ENCODE results near the gene CERK.
"Not testable (repeated sequence)": the region's sequence is repeated elsewhere in the genome, so short reads cannot be mapped to it uniquely, and the experiment has no call there.

GRCh38 chr22:46734213-46734722, 3.8 kb downstream of the CERK start:
- TF ChIP-seq CTCF, POLR2A (IDR thresholded peaks at IDR 0.05): not testable (repeated sequence)
- peak in 2 of 4 donors; percentile 49 to 84 for TF ChIP-seq EP300 (IDR thresholded peaks at IDR 0.05)
